GM12878 (cell line): ENCODE results near the gene HSPA12A. TPM values are rescaled to one million over a fixed set of nuclear protein-coding genes. Genes with fewer than 3 reads are reported as not detected.

Experiments used
- CUX1 ChIP-seq: IDR thresholded peaks from 2 replicates; pipeline ENCODE4 v1.6.1; 2012; ENCODE audit warnings: improper control_type of control experiment, low read depth, low read length; ENCODE audit not compliant: insufficient replicate concordance
- NFYA ChIP-seq: IDR thresholded peaks from 2 replicates; pipeline ENCODE4 v1.6.1; 2011; ENCODE audit warnings: low read depth, mild to moderate bottlenecking, low read length, improper control_type of control experiment, borderline replicate concordance
- STAT3 ChIP-seq: IDR thresholded peaks from 2 replicates; pipeline ENCODE4 v1.6.1; 2011; ENCODE audit warnings: low read depth, low read length, improper control_type of control experiment
- YBX1 ChIP-seq: fragments of 450-650 bp; IDR thresholded peaks from 2 replicates; pipeline ENCODE4 v1.6.1; 2016; ENCODE audit warnings: antibody characterized with exemption
- ZBTB11 ChIP-seq: fragments of 450-650 bp; formaldehyde crosslinking; IDR thresholded peaks from 2 replicates; pipeline ENCODE4 v1.5.0; 2022; ENCODE audit warnings: mild to moderate bottlenecking, missing genetic modification characterization
- ZBTB33 ChIP-seq: fragments of 450-650 bp; IDR thresholded peaks from 2 replicates; pipeline ENCODE4 v1.6.1; 2017; ENCODE audit warnings: mild to moderate bottlenecking
- polyA plus RNA-seq, 11 experiments: library from polyadenylated mRNA; depleted of rRNA in 4 of 11; unstranded in 6 of 11; stranded (reverse) in 5 of 11; fragments of >200 nt; fragmentation: Nextera tagmentation in 4 of 11; fragmentation: Illumina TruSeq in 1 of 11; extraction: Ambion mirVana in 4 of 11; extraction: Trizol in 1 of 11; gene quantifications; 1 replicate in 1 of 11; 2 replicates in 10 of 11; pipeline versions ENCODE4 v1.2.1 to v1.2.3, GENCODE V29; 2011 to 2016; ENCODE audit warnings: inconsistent platforms in 2 of 11, missing spikeins in 2 of 11, low read depth in 1 of 11
- total RNA-seq, 4 experiments: library from RNA; depleted of rRNA in 3 of 4; stranded (reverse); fragments of >200 nt in 3 of 4; fragmentation: Illumina TruSeq in 1 of 4; extraction: Trizol in 1 of 4; gene quantifications; 2 replicates each; pipeline versions ENCODE4 v1.2.1 to v1.2.3, GENCODE V29; 2013 to 2021

HSPA12A gene
- total and polyA plus RNA-seq, 10 of the 15 experiments (the other 5 are each of a cell fraction or from before 2014, with no cell fraction given) = 0.90 to 20.2 (median 2.8) TPM

DNA sequence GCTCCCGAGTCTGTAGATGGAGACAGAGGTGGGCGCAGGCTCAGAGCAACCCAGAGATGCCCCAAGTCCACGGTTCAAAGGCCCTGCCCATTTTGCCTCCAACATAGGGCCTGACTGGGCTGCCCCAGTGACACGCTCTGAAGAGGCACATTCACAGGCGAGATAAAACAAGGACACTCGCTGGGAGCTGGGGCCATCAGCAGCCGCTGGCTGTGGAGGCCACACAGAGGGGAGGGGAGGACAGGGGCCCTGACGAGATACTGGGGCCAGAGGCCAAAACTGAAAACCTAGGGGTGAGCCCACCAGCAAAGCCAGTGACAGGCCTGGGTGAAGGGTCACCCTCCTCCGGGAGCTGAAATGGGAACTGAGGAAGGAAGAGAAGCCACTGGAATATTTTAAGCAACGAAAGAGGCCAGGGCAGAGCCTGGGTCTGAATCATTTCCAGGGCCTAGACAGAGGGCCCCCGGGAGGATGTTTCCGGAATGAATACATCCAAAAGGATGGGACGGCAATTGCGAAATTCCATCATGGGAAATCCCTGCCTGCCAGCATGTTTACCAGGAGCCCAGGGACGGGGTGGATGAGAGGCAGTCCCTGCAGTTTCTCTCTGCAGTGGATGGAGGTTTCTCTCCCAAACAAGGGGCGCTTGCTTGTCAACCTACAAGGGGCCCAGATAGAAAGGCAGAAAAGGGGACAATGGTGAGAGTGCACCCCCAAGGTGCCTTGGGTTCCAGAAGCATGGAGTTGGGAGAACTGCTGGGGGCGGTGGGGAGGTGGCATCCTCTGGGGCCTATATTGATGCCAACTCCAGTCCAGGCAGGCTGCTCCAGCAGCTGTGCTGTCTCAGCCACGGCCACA, 29.0 kb upstream of the HSPA12A start (continued):
- TF ChIP-seq CUX1 = no peak
- TF ChIP-seq YBX1 = no peak
- TF ChIP-seq NFYA = no peak
- TF ChIP-seq ZBTB33 = no peak
- no peak for TF ChIP-seq ZBTB11 (CRISPR knock-in tag)
- TF ChIP-seq STAT3 = no peak
